ENCODE results near the gene LYRM1. TPM values are rescaled to one million over a fixed set of nuclear protein-coding genes. Genes with fewer than 3 reads are reported as not detected.
A peak's percentile ranks its signal among the peaks of the same experiment; 100 is the strongest.
"Not testable (repeated sequence)": the region's sequence is repeated elsewhere in the genome, so short reads cannot be mapped to it uniquely, and the experiment has no call there.

LYRM1 gene
- total and polyA plus RNA-seq, 5 donors from 2014 or later = 15.5 to 56.1 (median 52.4) TPM

DNA sequence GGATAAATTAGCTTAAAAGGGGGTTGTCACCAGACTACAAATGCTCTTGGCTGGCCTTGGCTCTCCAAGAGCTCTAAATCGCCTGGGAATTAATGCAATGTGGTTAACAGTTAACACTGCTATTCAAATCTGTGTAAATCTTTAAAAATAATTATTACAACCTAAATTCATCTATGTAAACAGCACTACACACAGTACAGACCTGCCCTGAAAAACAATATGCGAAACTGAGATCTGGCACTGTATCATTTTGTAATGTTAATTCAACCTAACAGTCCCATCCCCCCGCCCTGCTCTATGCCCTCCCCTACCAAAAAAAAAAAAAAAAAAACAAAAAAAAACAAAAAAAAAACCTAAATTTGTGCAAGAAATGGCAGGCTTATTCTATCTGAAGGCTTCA, 41.3 kb upstream of the LYRM1 start:
- no peaks in the 10 kb centered on the region for H3K4me1 ChIP-seq (ENCODE audit: control insufficient read depth, insufficient read depth, low read length, poor library complexity, severe bottlenecking)
- DNase-seq = no peak
- H3K9me3 ChIP-seq (ENCODE audit: control insufficient read depth in 2 of 2, low read length in 2 of 2) = no peaks in the 10 kb centered on the region
- H3K27ac Mint-ChIP-seq = no peak overlapping the region
- peaks cover 4 to 11% (median 9%) of the 10 kb centered on the region in 4 donors for H3K4me1 Mint-ChIP-seq
- no peak overlapping the region for H3K4me3 ChIP-seq (ENCODE audit: low read depth, low read length)
- peaks cover 17% of the 10 kb centered on the region for H3K36me3 ChIP-seq (ENCODE audit: control insufficient read depth, insufficient read depth, low read length)
- H3K27me3 ChIP-seq (ENCODE audit: control insufficient read depth, insufficient read depth, low read length) = no peaks in the 10 kb centered on the region
- ATAC-seq (ENCODE audit: low read depth in 2 of 2) = no peak
- no peak overlapping the region for H3K27ac ChIP-seq (ENCODE audit: insufficient read depth, low read length, poor library complexity, severe bottlenecking)
- H3K9me3 Mint-ChIP-seq = no peaks in the 10 kb centered on the region
- H3K36me3 Mint-ChIP-seq = peaks cover 45% of the 10 kb centered on the region
- H3K27me3 Mint-ChIP-seq = no peaks in the 10 kb centered on the region
- no peak overlapping the region for H3K4me3 Mint-ChIP-seq

DNA sequence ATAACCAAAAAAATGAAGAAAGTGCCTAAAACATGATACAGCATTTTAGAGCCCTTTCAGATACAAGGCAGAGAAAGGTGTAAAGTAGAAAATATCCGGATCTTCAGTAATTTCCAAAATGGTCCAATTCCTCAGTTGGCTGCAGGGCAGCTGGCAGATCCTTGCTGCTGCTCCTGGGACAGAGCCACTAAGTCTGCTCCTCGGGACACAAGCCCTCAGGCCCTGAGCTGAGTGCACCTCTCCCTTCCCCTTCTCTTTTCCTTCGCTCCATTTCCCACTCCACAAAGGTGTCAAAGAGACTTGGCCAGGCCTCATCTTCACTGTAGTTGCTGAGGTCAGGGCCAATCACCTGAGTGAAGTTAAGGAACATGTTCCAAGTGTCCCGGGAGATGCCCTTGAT, 40.9 kb upstream of the LYRM1 start:
- peaks cover 48% of the 10 kb centered on the region for H3K36me3 Mint-ChIP-seq

DNA sequence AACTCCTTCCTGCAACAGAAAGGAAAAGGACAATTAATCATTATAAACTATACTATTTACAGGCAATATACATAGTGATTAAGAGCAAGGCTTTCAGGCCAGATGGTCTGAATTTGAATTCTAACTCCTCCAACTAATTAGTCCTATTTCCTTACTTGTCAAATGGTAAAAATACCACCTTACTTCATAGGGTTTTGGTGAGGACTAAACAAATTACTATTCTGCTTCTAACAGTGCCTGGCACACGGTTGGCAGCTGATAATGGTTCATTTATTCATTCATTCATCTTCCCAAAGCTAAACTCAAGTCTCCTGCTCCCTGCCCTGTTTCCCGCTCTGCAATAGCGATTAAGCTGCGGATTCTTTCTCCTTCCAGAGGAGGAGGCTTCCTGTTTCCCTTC, 40.2 kb upstream of the LYRM1 start:
- Mint-ChIP-seq H3K27ac (peak overlapping the region in 1 of 3 donors; percentile 14), H3K4me3 (no peak overlapping the region), H3K27me3 (no peaks in the 10 kb centered on the region), H3K9me3 (no peaks in the 10 kb centered on the region), H3K36me3 (peaks cover 44% of the 10 kb centered on the region), H3K4me1 (peaks cover 11 to 16% (median 13%) of the 10 kb centered on the region in 4 donors)
- Histone ChIP-seq H3K4me3 (ENCODE audit: low read depth, low read length) (no peak overlapping the region), H3K9me3 (ENCODE audit: control insufficient read depth in 2 of 2, low read length in 2 of 2) (no peaks in the 10 kb centered on the region), H3K36me3 (ENCODE audit: control insufficient read depth, insufficient read depth, low read length) (peaks cover 17% of the 10 kb centered on the region), H3K27me3 (ENCODE audit: control insufficient read depth, insufficient read depth, low read length) (no peaks in the 10 kb centered on the region), H3K27ac (ENCODE audit: insufficient read depth, low read length, poor library complexity, severe bottlenecking) (no peak overlapping the region), H3K4me1 (ENCODE audit: control insufficient read depth, insufficient read depth, low read length, poor library complexity, severe bottlenecking) (no peaks in the 10 kb centered on the region)
- ATAC-seq (ENCODE audit: low read depth in 2 of 2) (no peak), DNase-seq (no peak)

More for the DNA sequence above, 40.9 kb upstream of the LYRM1 start:
- no peaks in the 10 kb centered on the region for H3K9me3 Mint-ChIP-seq
- no peak for DNase-seq
- Histone ChIP-seq H3K4me3 (ENCODE audit: low read depth, low read length) (no peak overlapping the region), H3K9me3 (ENCODE audit: control insufficient read depth in 2 of 2, low read length in 2 of 2) (no peaks in the 10 kb centered on the region), H3K4me1 (ENCODE audit: control insufficient read depth, insufficient read depth, low read length, poor library complexity, severe bottlenecking) (no peaks in the 10 kb centered on the region), H3K27me3 (ENCODE audit: control insufficient read depth, insufficient read depth, low read length) (no peaks in the 10 kb centered on the region), H3K36me3 (ENCODE audit: control insufficient read depth, insufficient read depth, low read length) (peaks cover 17% of the 10 kb centered on the region), H3K27ac (ENCODE audit: insufficient read depth, low read length, poor library complexity, severe bottlenecking) (no peak overlapping the region)
- no peak for ATAC-seq (ENCODE audit: low read depth in 2 of 2)
- H3K4me1 Mint-ChIP-seq = peaks cover 8 to 14% (median 12%) of the 10 kb centered on the region in 4 donors
- no peak overlapping the region for H3K4me3 Mint-ChIP-seq
- peak overlapping the region in 1 of 3 donors; percentile 14 for H3K27ac Mint-ChIP-seq
- no peaks in the 10 kb centered on the region for H3K27me3 Mint-ChIP-seq

DNA sequence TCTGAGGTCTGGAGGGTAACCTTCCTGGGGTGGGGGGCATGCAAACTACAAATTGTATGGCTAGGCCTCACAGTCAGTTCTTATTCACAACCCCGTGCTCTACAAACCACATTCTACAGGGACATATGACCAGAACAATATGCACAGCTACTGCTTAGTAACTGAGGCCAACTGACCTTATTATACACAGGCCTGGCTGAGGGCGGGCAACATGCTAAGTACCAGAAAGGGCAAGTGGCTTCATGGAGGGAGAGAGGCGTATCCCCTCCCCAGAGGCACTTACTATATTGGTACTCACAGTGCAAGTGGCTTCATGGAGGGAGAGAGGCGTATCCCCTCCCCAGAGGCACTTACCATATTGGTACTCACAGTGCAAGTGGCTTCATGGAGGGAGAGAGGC, 39.6 kb upstream of the LYRM1 start:
- not testable (repeated sequence) for DNase-seq; H3K27ac Mint-ChIP-seq; H3K9me3 ChIP-seq (ENCODE audit: control insufficient read depth in 2 of 2, low read length in 2 of 2); ATAC-seq (ENCODE audit: low read depth in 2 of 2); H3K9me3 Mint-ChIP-seq; H3K4me3 ChIP-seq (ENCODE audit: low read depth, low read length); H3K27me3 ChIP-seq (ENCODE audit: control insufficient read depth, insufficient read depth, low read length); H3K4me1 ChIP-seq (ENCODE audit: control insufficient read depth, insufficient read depth, low read length, poor library complexity, severe bottlenecking); H3K27ac ChIP-seq (ENCODE audit: insufficient read depth, low read length, poor library complexity, severe bottlenecking); H3K27me3 Mint-ChIP-seq; H3K4me3 Mint-ChIP-seq
- Mint-ChIP-seq H3K36me3 (peaks cover 40% of the 10 kb centered on the region), H3K4me1 (peaks cover 11 to 21% (median 19%) of the 10 kb centered on the region in 4 donors)
- peaks cover 17% of the 10 kb centered on the region for H3K36me3 ChIP-seq (ENCODE audit: control insufficient read depth, insufficient read depth, low read length)

DNA sequence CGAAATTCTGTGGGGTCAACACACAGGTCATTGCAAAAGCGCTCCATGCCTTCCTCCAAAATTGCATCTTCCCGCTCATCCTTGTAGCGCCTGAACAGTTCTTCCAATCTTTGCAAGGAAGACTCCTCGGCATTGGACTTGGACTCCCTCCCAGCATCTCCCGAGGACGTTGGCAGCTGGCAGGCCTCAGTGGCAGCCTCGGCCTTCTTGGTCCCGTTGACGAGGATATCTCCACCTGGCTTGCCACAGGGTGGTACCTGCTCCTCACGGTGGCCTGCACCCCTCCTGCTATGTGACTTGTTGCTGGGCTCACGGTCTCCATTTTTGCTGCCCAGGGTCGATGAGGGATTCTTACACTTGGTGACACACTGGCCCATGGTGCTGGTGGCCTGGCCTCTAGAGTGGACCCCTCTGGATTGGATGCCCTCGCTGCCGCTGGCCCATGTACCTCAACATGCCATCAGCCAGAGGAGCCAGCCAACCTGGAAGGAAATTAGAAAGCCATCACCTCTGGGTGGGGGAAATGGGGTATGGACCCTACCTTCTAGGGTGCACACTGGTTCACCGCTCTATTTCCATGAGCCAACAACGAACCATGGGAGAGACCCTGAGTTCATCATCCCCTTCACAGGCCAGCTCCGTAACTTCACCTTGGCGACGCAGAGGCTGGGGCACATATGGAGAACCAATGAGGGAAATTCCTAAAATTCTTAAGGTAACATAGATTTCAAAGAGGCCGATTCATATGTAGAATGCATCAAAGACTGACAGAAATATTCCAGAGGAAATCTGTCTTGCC, 38.2 kb upstream of the LYRM1 start:
- Histone ChIP-seq H3K4me3 (ENCODE audit: low read depth, low read length) (no peak overlapping the region), H3K27ac (ENCODE audit: insufficient read depth, low read length, poor library complexity, severe bottlenecking) (no peak overlapping the region), H3K4me1 (ENCODE audit: control insufficient read depth, insufficient read depth, low read length, poor library complexity, severe bottlenecking) (no peaks in the 10 kb centered on the region), H3K36me3 (ENCODE audit: control insufficient read depth, insufficient read depth, low read length) (peaks cover 17% of the 10 kb centered on the region), H3K9me3 (ENCODE audit: control insufficient read depth in 2 of 2, low read length in 2 of 2) (no peaks in the 10 kb centered on the region), H3K27me3 (ENCODE audit: control insufficient read depth, insufficient read depth, low read length) (no peaks in the 10 kb centered on the region)
- H3K27me3 Mint-ChIP-seq = no peaks in the 10 kb centered on the region
- DNase-seq (no peak), ATAC-seq (ENCODE audit: low read depth in 2 of 2) (no peak)
- peaks cover 11 to 28% (median 26%) of the 10 kb centered on the region in 4 donors for H3K4me1 Mint-ChIP-seq
- H3K9me3 Mint-ChIP-seq = no peaks in the 10 kb centered on the region
- H3K4me3 Mint-ChIP-seq = peak overlapping the region in 1 of 4 donors; percentile 54
- H3K27ac Mint-ChIP-seq = peak overlapping the region in 2 of 3 donors; percentile 42 to 82
- H3K36me3 Mint-ChIP-seq = peaks cover 34% of the 10 kb centered on the region

DNA sequence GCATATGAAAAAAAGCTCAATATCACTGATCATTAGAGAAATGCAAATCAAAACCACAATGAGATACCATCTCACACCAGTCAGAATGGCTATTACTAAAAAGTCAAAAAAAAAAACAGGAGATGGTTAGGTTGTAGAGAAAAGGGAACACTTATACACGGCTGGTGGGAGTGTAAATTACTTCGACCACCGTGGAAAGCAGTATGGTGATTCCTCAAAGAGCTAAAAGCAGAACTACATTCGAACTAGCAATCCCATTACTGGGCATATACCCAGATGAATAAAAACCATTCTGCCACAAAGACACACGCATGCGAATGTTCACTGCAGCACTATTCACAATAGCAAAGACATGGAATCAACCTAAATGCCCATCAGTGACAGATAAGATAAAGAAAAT, 36.2 kb upstream of the LYRM1 start:
- ATAC-seq (ENCODE audit: low read depth in 2 of 2); H3K27me3 ChIP-seq (ENCODE audit: control insufficient read depth, insufficient read depth, low read length); H3K27me3 Mint-ChIP-seq; H3K4me3 Mint-ChIP-seq; DNase-seq; H3K9me3 Mint-ChIP-seq; H3K9me3 ChIP-seq (ENCODE audit: control insufficient read depth in 2 of 2, low read length in 2 of 2); H3K4me1 ChIP-seq (ENCODE audit: control insufficient read depth, insufficient read depth, low read length, poor library complexity, severe bottlenecking); H3K27ac ChIP-seq (ENCODE audit: insufficient read depth, low read length, poor library complexity, severe bottlenecking); H3K4me3 ChIP-seq (ENCODE audit: low read depth, low read length): not testable (repeated sequence)
- Mint-ChIP-seq H3K27ac (peak overlapping the region in 2 of 3 donors; percentile 11 to 54), H3K36me3 (peaks cover 39% of the 10 kb centered on the region), H3K4me1 (peaks cover 11 to 31% (median 27%) of the 10 kb centered on the region in 4 donors)
- H3K36me3 ChIP-seq (ENCODE audit: control insufficient read depth, insufficient read depth, low read length) = peaks cover 17% of the 10 kb centered on the region

DNA sequence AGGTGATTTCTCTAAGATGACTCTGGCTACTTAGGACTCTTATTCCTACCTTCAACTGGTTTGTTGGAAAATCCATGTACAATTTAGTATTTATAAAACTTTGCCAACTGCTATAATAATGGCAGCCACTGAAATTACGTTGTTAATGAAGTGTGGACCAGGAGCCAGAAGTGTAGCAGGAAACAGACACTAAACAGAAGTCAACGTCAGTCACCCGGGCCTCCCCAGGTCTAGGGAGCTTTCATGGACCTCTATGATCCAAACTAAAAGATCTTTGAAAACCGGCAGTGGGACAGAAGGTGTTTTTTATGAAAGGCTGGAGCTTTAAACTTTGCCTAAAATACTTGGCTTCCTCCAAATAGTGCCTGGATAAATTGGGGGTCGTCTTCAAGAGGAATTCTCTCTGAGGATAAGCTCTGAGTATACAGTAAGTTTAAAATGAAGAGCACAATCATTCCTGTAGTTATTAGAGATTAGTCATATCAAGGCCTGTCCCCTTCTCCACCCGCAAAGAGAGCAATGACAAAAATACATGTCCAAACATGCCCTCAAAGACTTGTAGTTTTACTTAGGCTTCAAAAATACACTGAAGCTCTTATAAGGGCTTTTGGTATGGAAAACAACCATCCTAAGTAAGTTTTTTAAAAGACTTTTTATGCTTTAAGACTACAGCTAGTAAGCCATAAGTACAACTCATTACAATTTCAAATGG, 35.0 kb upstream of the LYRM1 start:
- peaks cover 30% of the 10 kb centered on the region for H3K36me3 Mint-ChIP-seq
- H3K9me3 ChIP-seq (ENCODE audit: control insufficient read depth in 2 of 2, low read length in 2 of 2) = no peaks in the 10 kb centered on the region
- no peak overlapping the region for H3K4me3 Mint-ChIP-seq
- H3K27ac Mint-ChIP-seq = no peak overlapping the region
- DNase-seq (peak in 1 of 3 donors; percentile 52), ATAC-seq (ENCODE audit: low read depth in 2 of 2) (no peak)
- H3K9me3 Mint-ChIP-seq = no peaks in the 10 kb centered on the region
- H3K27me3 ChIP-seq (ENCODE audit: control insufficient read depth, insufficient read depth, low read length) = no peaks in the 10 kb centered on the region
- no peaks in the 10 kb centered on the region for H3K27me3 Mint-ChIP-seq
- no peaks in the 10 kb centered on the region for H3K4me1 ChIP-seq (ENCODE audit: control insufficient read depth, insufficient read depth, low read length, poor library complexity, severe bottlenecking)
- H3K36me3 ChIP-seq (ENCODE audit: control insufficient read depth, insufficient read depth, low read length) = peaks cover 10% of the 10 kb centered on the region
- H3K4me3 ChIP-seq (ENCODE audit: low read depth, low read length) = no peak overlapping the region
- peaks cover 11 to 28% (median 27%) of the 10 kb centered on the region in 4 donors for H3K4me1 Mint-ChIP-seq
- H3K27ac ChIP-seq (ENCODE audit: insufficient read depth, low read length, poor library complexity, severe bottlenecking) = no peak overlapping the region
